HCT116 (cell line): ENCODE measurements around the gene ZBTB20. TPM values are rescaled to one million over a fixed set of nuclear protein-coding genes. Genes with fewer than 3 reads are reported as not detected.

Experiments used
- ATAC-seq: fragments of 200-7000 bp; cut with Tn5 transposase; 2 replicates; pipeline ENCODE4 v1.9.1; 2020; ENCODE audit warnings: mild to moderate bottlenecking, moderate library complexity
- BruUV-seq: library from RNA; stranded (reverse); fragments of 400-500 nt; replicated peaks from 2 replicates; lab custom pipeline; 2021; lab: Mats Ljungman, UMichigan
- CTCF ChIA-PET: fragments of 300-600 bp; sonication (Branson Sonifier 250); formaldehyde crosslinking; loops from one replicate; lab custom pipeline; 2021; ENCODE audit warnings: antibody characterized with exemption; lab: Charles Lee
- POLR2A ChIA-PET: fragments of 300-600, 350-600 bp; sonication (Branson Sonifier 250); formaldehyde crosslinking; loops from one replicate; lab custom pipeline; 2021; ENCODE audit warnings: antibody characterized with exemption; lab: Charles Lee
- RAD21 ChIA-PET, 2 experiments: fragments of 300-600 bp; sonication (Branson Sonifier 250); formaldehyde crosslinking; loops; one replicate each; lab custom pipeline; 2023; ENCODE audit warnings: low total read pairs in 2 of 2; ENCODE audit not compliant: uncharacterized antibody in 2 of 2, unreplicated experiment in 2 of 2, low non-redundant PET in 1 of 2; lab: Charles Lee
- DNase-seq: peaks from one replicate; pipeline ENCODE4 v3.0.0-alpha.2; 2010; ENCODE audit warnings: low read depth, low spot score
- H2AFZ ChIP-seq: fragments of 200-600 bp; shearing (Covaris generic), sonication (generic); 2 replicates; pipeline ENCODE4 v1.6.1; 2017; ENCODE audit warnings: low read depth, mixed run types, mixed read lengths, antibody characterized with exemption, low read length; ENCODE audit not compliant: poor library complexity, severe bottlenecking
- H3K27ac ChIP-seq: 2 replicates; pipeline ENCODE4 v1.5.1; 2012; ENCODE audit warnings: low read depth, low read length
- H3K27me3 ChIP-seq: fragments of 200-600 bp; sonication (generic); 2 replicates; pipeline ENCODE4 v1.6.1; 2016; ENCODE audit warnings: mixed run types, low read length, mixed read lengths; ENCODE audit not compliant: insufficient read depth
- H3K36me3 ChIP-seq, 2 experiments: fragments of 200-500 bp in 1 of 2; fragments of 200-600 bp in 1 of 2; sonication (Bioruptor generic) in 1 of 2; sonication (generic) in 1 of 2; 2 replicates each; pipeline versions ENCODE4 v1.5.1 to v1.6.1; 2014 to 2016; ENCODE audit warnings: low read length in 2 of 2, inconsistent platforms in 1 of 2, mixed read lengths in 1 of 2, mixed run types in 1 of 2; ENCODE audit not compliant: insufficient read depth in 2 of 2, control insufficient read depth in 1 of 2
- H3K4me1 ChIP-seq, 2 experiments: fragments of 200-600 bp in 1 of 2; sonication (generic) in 1 of 2; 2 replicates each; pipeline versions ENCODE4 v1.5.1 to v1.6.1; 2012 to 2017; ENCODE audit warnings: low read length in 2 of 2, inconsistent platforms in 1 of 2, mild to moderate bottlenecking in 1 of 2, mixed read lengths in 1 of 2, mixed run types in 1 of 2, moderate library complexity in 1 of 2; ENCODE audit not compliant: insufficient read depth in 2 of 2, control insufficient read depth in 1 of 2
- H3K4me2 ChIP-seq: fragments of 200-600 bp; sonication (generic); 2 replicates; pipeline ENCODE4 v1.6.1; 2017; ENCODE audit warnings: mixed run types, low read length, mixed read lengths
- H3K4me3 ChIP-seq, 2 experiments: fragments of 200-600 bp in 1 of 2; sonication (generic) in 1 of 2; replicated peaks in 1 of 2; 2 replicates each; pipeline ENCODE4 v1.5.1; 2011 to 2016; ENCODE audit warnings: low read length in 2 of 2, control low read depth in 1 of 2, low read depth in 1 of 2, mild to moderate bottlenecking in 1 of 2, mixed read lengths in 1 of 2, mixed run types in 1 of 2
- H3K79me2 ChIP-seq: fragments of 200-600 bp; sonication (generic); 2 replicates; pipeline ENCODE4 v1.6.1; 2017; ENCODE audit warnings: mild to moderate bottlenecking, mixed run types, low read length, moderate library complexity, mixed read lengths; ENCODE audit not compliant: insufficient read depth
- H3K9ac ChIP-seq: fragments of 200-600 bp; sonication (generic); 2 replicates; pipeline ENCODE4 v1.6.1; 2016; ENCODE audit warnings: low read length, mixed read lengths
- H3K9me2 ChIP-seq: fragments of 200-600 bp; sonication (generic), shearing (Covaris generic); 2 replicates; pipeline ENCODE4 v1.6.1; 2017; ENCODE audit warnings: mixed run types, mild to moderate bottlenecking, moderate library complexity; ENCODE audit not compliant: insufficient read depth
- H3K9me3 ChIP-seq, 2 experiments: fragments of 200-500 bp in 1 of 2; fragments of 200-600 bp in 1 of 2; sonication (Bioruptor generic) in 1 of 2; sonication (generic) in 1 of 2; 2 replicates each; pipeline ENCODE4 v1.6.1; 2014 to 2017; ENCODE audit warnings: low read length in 2 of 2, mixed read lengths in 2 of 2, inconsistent platforms in 1 of 2, low read depth in 1 of 2, mild to moderate bottlenecking in 1 of 2, mixed run types in 1 of 2, moderate library complexity in 1 of 2; ENCODE audit not compliant: control insufficient read depth in 1 of 2, insufficient read depth in 1 of 2
- H4K20me1 ChIP-seq: fragments of 200-600 bp; sonication (generic), shearing (Covaris generic); 2 replicates; pipeline ENCODE4 v1.6.1; 2017; ENCODE audit warnings: mixed run types, mild to moderate bottlenecking, moderate library complexity; ENCODE audit not compliant: insufficient read depth
- CBX3 ChIP-seq: IDR thresholded peaks from 2 replicates; pipeline ENCODE4 v1.6.1; 2012; ENCODE audit warnings: low read depth
- CEBPB ChIP-seq: IDR thresholded peaks from 2 replicates; pipeline ENCODE4 v1.6.1; 2012; ENCODE audit warnings: low read depth
- EGR1 ChIP-seq: IDR thresholded peaks from 2 replicates; pipeline ENCODE4 v1.6.1; 2012; ENCODE audit warnings: low read depth
- ELF1 ChIP-seq: IDR thresholded peaks from 2 replicates; pipeline ENCODE4 v1.6.1; 2012; ENCODE audit warnings: low read depth, borderline replicate concordance
- EZH2phosphoT487 ChIP-seq: fragments of 200-600 bp; IDR thresholded peaks from 2 replicates; pipeline ENCODE4 v1.6.1; 2018; ENCODE audit warnings: antibody characterized with exemption, borderline replicate concordance
- RAD21 ChIP-seq: IDR thresholded peaks from 2 replicates; pipeline ENCODE4 v1.6.1; 2012; ENCODE audit warnings: low read depth, mild to moderate bottlenecking
- SIN3A ChIP-seq: IDR thresholded peaks from 2 replicates; pipeline ENCODE4 v1.6.1; 2012; ENCODE audit warnings: low read depth
- SP1 ChIP-seq: IDR thresholded peaks from 2 replicates; pipeline ENCODE4 v1.6.1; 2012; ENCODE audit warnings: low read depth
- SRF ChIP-seq: IDR thresholded peaks from 2 replicates; pipeline ENCODE4 v1.6.1; 2012; ENCODE audit warnings: low read depth
- YY1 ChIP-seq: IDR thresholded peaks from 2 replicates; pipeline ENCODE4 v1.6.1; 2011; ENCODE audit warnings: low read length, low read depth, moderate library complexity, mild to moderate bottlenecking; ENCODE audit not compliant: insufficient replicate concordance; ENCODE audit errors: extremely low read depth
- ZNF274 ChIP-seq: fragments of 200-500 bp; sonication (Bioruptor generic); IDR thresholded peaks from 2 replicates; pipeline ENCODE4 v1.6.1; 2014; ENCODE audit warnings: mild to moderate bottlenecking, low read depth, low read length, inconsistent platforms
- intact Hi-C: fragments of 100-400 bp; cut with micrococcal nuclease; formaldehyde crosslinking; loops from 2 replicates; pipeline ENCODE4 v1.10.0; 2022
- total RNA-seq: library from RNA; stranded (reverse); gene quantifications from one replicate; pipeline ENCODE4 v1.2.1, GENCODE V29; 2021; ENCODE audit not compliant: unreplicated experiment
- TF ChIP-seq, protein P1 (sequence below), 3 experiments: fragments of 200-600 bp in 1 of 3; sonication (generic) in 1 of 3; IDR thresholded peaks in 2 of 3; conservative IDR thresholded peaks in 1 of 3; 2 replicates each; pipeline ENCODE4 v1.5.1; 2012 to 2017; ENCODE audit warnings: low read depth in 2 of 3, low read length in 2 of 3, antibody characterized with exemption in 1 of 3, borderline replicate concordance in 1 of 3, control low read depth in 1 of 3, mild to moderate bottlenecking in 1 of 3, mixed read lengths in 1 of 3, mixed run types in 1 of 3, moderate library complexity in 1 of 3; ENCODE audit not compliant: insufficient read depth in 1 of 3
- TF ChIP-seq, protein P2 (sequence below): IDR thresholded peaks from 2 replicates; pipeline ENCODE4 v1.6.1; 2012
- TF ChIP-seq, protein P3 (sequence below): IDR thresholded peaks from 2 replicates; pipeline ENCODE4 v1.6.1; 2011; ENCODE audit warnings: mild to moderate bottlenecking, low read length, moderate library complexity; ENCODE audit not compliant: insufficient replicate concordance; ENCODE audit errors: extremely low read depth
- TF ChIP-seq, protein P4 (sequence below): IDR thresholded peaks from 2 replicates; pipeline ENCODE4 v1.6.1; 2012

Gene ZBTB20
- total RNA-seq, 1 experiment from 2014 or later, result 42.1 TPM

DNA sequence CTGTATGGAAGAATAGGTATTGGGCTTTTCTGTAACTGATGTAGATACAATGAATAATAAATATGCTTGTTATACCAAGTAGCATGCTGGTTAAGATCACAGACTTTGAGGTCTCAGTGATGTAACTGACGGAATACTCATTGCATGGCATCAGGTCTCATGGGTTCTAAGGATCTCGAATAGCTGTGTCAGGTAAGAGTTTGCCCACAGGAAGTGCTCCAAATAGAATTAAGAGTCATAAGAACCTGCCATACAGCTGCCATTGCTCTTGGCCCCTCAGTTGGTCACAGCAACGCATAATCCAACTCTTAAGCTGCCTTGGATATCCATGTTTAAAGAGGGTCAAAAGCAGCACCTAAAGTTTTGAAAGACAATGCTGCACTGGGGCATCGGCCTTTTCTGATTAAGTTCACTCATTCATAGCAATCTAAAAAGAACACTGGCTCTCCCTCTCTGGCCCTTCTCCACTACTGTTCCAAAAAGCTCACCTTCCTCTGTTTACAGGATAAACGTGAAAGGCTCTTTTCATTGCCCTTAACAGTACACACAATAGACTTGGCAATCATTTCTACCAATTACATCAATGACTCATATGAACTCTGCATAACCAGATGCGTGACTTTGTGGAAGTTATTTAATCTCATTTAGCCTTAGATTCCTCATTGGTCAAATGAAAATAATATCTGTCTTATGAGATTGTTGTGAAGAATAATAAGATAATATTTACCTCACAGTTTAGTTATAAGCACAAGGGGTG lies 74.6 kb downstream of the ZBTB20 start (continued):
- TF ChIP-seq, protein P1, sequence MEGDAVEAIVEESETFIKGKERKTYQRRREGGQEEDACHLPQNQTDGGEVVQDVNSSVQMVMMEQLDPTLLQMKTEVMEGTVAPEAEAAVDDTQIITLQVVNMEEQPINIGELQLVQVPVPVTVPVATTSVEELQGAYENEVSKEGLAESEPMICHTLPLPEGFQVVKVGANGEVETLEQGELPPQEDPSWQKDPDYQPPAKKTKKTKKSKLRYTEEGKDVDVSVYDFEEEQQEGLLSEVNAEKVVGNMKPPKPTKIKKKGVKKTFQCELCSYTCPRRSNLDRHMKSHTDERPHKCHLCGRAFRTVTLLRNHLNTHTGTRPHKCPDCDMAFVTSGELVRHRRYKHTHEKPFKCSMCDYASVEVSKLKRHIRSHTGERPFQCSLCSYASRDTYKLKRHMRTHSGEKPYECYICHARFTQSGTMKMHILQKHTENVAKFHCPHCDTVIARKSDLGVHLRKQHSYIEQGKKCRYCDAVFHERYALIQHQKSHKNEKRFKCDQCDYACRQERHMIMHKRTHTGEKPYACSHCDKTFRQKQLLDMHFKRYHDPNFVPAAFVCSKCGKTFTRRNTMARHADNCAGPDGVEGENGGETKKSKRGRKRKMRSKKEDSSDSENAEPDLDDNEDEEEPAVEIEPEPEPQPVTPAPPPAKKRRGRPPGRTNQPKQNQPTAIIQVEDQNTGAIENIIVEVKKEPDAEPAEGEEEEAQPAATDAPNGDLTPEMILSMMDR (IDR thresholded peaks at IDR 0.05 in 2 of 3, conservative IDR thresholded peaks at IDR 0.05 in 1 of 3; ENCODE audit: borderline replicate concordance in 1 of 3, insufficient read depth in 1 of 3, low read depth in 2 of 3, low read length in 2 of 3), result no peak

DNA sequence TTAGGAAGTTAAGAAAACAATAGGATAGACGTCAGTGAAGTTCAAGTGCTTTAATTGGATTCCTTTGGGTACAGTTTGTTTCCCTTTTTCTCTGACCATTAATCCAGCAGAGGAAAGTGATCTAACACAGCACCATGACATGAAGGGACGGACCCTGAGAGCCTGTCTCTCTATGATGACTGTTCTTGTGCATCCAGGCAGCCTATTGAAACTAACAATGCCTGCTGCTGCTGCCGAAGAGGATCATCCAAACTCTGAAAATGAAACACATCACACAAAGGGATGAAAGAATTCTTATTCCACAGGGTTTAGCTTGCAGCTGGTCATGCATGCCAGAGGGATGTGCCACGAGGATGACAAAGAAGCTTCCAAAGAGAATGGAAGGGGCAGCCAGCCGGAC lies 75.5 kb downstream of the ZBTB20 start:
- Histone ChIP-seq H3K9me3 (no peaks in the 10 kb centered on the region), H3K9me2 (no peaks in the 10 kb centered on the region), H3K4me2 (no peak overlapping the region), H4K20me1 (no peaks in the 10 kb centered on the region), H3K9ac (no peak overlapping the region), H2AFZ (no peak overlapping the region), H3K4me3 (no peak overlapping the region), H3K79me2 (no peaks in the 10 kb centered on the region), H3K36me3 (peaks cover 0 to 2% of the 10 kb centered on the region in 2 experiments; a peak in 1 of 4 replicates)
- CTCF ChIA-PET, result no interaction called here
- intact Hi-C loops, result no loop called here
- no peak for TF ChIP-seq ZNF274
- TF ChIP-seq CEBPB, result no peak
- TF ChIP-seq, protein P2, sequence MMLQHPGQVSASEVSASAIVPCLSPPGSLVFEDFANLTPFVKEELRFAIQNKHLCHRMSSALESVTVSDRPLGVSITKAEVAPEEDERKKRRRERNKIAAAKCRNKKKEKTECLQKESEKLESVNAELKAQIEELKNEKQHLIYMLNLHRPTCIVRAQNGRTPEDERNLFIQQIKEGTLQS, result no peak
- TF ChIP-seq, protein P3, sequence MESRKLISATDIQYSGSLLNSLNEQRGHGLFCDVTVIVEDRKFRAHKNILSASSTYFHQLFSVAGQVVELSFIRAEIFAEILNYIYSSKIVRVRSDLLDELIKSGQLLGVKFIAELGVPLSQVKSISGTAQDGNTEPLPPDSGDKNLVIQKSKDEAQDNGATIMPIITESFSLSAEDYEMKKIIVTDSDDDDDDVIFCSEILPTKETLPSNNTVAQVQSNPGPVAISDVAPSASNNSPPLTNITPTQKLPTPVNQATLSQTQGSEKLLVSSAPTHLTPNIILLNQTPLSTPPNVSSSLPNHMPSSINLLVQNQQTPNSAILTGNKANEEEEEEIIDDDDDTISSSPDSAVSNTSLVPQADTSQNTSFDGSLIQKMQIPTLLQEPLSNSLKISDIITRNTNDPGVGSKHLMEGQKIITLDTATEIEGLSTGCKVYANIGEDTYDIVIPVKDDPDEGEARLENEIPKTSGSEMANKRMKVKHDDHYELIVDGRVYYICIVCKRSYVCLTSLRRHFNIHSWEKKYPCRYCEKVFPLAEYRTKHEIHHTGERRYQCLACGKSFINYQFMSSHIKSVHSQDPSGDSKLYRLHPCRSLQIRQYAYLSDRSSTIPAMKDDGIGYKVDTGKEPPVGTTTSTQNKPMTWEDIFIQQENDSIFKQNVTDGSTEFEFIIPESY, result no peak
- TF ChIP-seq YY1, result no peak
- TF ChIP-seq SIN3A, result no peak
- TF ChIP-seq EZH2phosphoT487, result no peak
- TF ChIP-seq, protein P4, sequence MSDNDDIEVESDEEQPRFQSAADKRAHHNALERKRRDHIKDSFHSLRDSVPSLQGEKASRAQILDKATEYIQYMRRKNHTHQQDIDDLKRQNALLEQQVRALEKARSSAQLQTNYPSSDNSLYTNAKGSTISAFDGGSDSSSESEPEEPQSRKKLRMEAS, result no peak
- no peak for TF ChIP-seq CBX3
- no peak for TF ChIP-seq ELF1
- TF ChIP-seq SRF, result no peak
- TF ChIP-seq EGR1, result no peak
- TF ChIP-seq SP1, result no peak
- TF ChIP-seq, protein P1 (IDR thresholded peaks at IDR 0.05 in 2 of 3, conservative IDR thresholded peaks at IDR 0.05 in 1 of 3; ENCODE audit: borderline replicate concordance in 1 of 3, insufficient read depth in 1 of 3, low read depth in 2 of 3, low read length in 2 of 3), result no peak
- no peak for TF ChIP-seq RAD21
- TF ChIP-seq, all 23 proteins: peak for 0
- BruUV-seq, result no TSS peak
- ChIA-PET RAD21 (no interaction called here), POLR2A (no interaction called here)
- Histone ChIP-seq H3K27me3 (no peaks in the 10 kb centered on the region), H3K4me1 (peaks cover 8 to 30% of the 10 kb centered on the region in 2 experiments; a peak in 3 of 4 replicates), H3K27ac (no peak overlapping the region)
- no peak for DNase-seq
- no peak for ATAC-seq
